ENCODE results near the gene IGFBP3.

The IGFBP3 gene

GRCh38 chr7:45912972-45913371, 8.1 kb downstream of the IGFBP3 start:
- no peak for TF ChIP-seq CTCF (IDR thresholded peaks at IDR 0.05)
- intact Hi-C loops (cut with DNase I; ENCODE audit: low total_unique reads): no loop called here
- Histone ChIP-seq H3K4me3 (no peak overlapping the region), H3K4me1 (peaks cover 0 to 9% (median 7%) of the 10 kb centered on the region in 4 donors), H3K36me3 (peaks cover 41 to 65% (median 44%) of the 10 kb centered on the region in 3 donors), H3K9me3 (no peaks in the 10 kb centered on the region), H3K27ac (no peak overlapping the region), H3K27me3 (no peaks in the 10 kb centered on the region)
- no peak for DNase-seq

- intact Hi-C loops (cut with DNase I; ENCODE audit: low total_unique reads): no loop called here
- Histone ChIP-seq H3K36me3 (peaks cover 32 to 56% (median 42%) of the 10 kb centered on the region in 3 donors), H3K9me3 (no peaks in the 10 kb centered on the region), H3K27me3 (no peaks in the 10 kb centered on the region), H3K27ac (no peak overlapping the region), H3K4me3 (no peak overlapping the region), H3K4me1 (no peaks in the 10 kb centered on the region)
- no peak for DNase-seq
- no peak for TF ChIP-seq CTCF (IDR thresholded peaks at IDR 0.05)
Observed at GRCh38 chr7:45911311-45911710, 9.8 kb downstream of the IGFBP3 start.

- Histone ChIP-seq H3K27me3 (no peaks in the 10 kb centered on the region), H3K4me3 (no peak overlapping the region), H3K36me3 (peaks cover 27 to 51% (median 37%) of the 10 kb centered on the region in 3 donors), H3K4me1 (no peaks in the 10 kb centered on the region), H3K27ac (no peak overlapping the region), H3K9me3 (no peaks in the 10 kb centered on the region)
- TF ChIP-seq CTCF (IDR thresholded peaks at IDR 0.05): no peak
- no peak for DNase-seq
- intact Hi-C loops (cut with DNase I; ENCODE audit: low total_unique reads): no loop called here
Observed at GRCh38 chr7:45910855-45911254, 10.2 kb downstream of the IGFBP3 start.

- Histone ChIP-seq H3K27ac (no peak overlapping the region), H3K36me3 (peaks cover 16 to 38% (median 24%) of the 10 kb centered on the region in 3 donors), H3K9me3 (no peaks in the 10 kb centered on the region), H3K4me3 (no peak overlapping the region), H3K4me1 (no peaks in the 10 kb centered on the region), H3K27me3 (no peaks in the 10 kb centered on the region)
- intact Hi-C loops (cut with DNase I; ENCODE audit: low total_unique reads): no loop called here
- no peak for TF ChIP-seq CTCF (IDR thresholded peaks at IDR 0.05)
- no peak for DNase-seq
Observed at GRCh38 chr7:45909561-45909960, 11.5 kb downstream of the IGFBP3 start.

- no peak for TF ChIP-seq CTCF (IDR thresholded peaks at IDR 0.05)
- no peaks in the 10 kb centered on the region for H3K36me3 ChIP-seq
- DNase-seq: no peak
- H3K4me3 ChIP-seq: no peak overlapping the region
- intact Hi-C loops (cut with DNase I; ENCODE audit: low total_unique reads): no loop called here
- H3K4me1 ChIP-seq: no peaks in the 10 kb centered on the region
- peaks cover 0 to 9% (median 3%) of the 10 kb centered on the region in 3 donors for H3K9me3 ChIP-seq
- no peak overlapping the region for H3K27ac ChIP-seq
- H3K27me3 ChIP-seq: no peaks in the 10 kb centered on the region
Observed at GRCh38 chr7:45902820-45903219, 18.3 kb downstream of the IGFBP3 start.

- DNase-seq: no peak
- Histone ChIP-seq H3K4me1 (no peaks in the 10 kb centered on the region), H3K4me3 (no peak overlapping the region), H3K9me3 (peaks cover 0 to 9% (median 3%) of the 10 kb centered on the region in 3 donors), H3K27me3 (no peaks in the 10 kb centered on the region), H3K27ac (no peak overlapping the region), H3K36me3 (no peaks in the 10 kb centered on the region)
- no peak for TF ChIP-seq CTCF (IDR thresholded peaks at IDR 0.05)
- intact Hi-C loops (cut with DNase I; ENCODE audit: low total_unique reads): no loop called here
Observed at GRCh38 chr7:45901566-45901965, 19.5 kb downstream of the IGFBP3 start.
